ENCODE data around the gene IDUA. TPM values are rescaled to one million over a fixed set of nuclear protein-coding genes. Genes with fewer than 3 reads are reported as not detected.

IDUA gene
- total RNA-seq, 1 donor from 2014 or later: 32.9 TPM

DNA sequence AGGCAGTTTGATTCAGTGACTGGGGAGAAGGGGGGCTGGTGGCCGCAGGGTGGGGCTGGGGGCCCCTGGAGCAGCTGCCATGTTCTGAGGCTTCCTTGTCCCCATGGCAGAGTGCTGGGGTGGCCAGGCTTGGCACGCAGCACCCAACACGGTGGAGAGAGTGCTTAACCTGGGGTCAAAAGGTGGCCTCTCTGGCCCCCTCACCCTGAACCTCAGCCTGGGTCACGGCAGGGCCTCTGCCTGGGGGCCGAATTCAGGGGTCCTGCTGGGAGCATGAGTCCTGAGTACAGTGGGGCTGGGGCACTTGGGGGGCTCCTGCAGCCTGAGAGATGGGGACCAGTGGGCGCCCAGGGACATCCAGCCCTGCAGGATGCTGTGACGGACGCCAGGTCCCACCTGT is 44.5 kb downstream of the IDUA start:
- no peak for DNase-seq
- Mint-ChIP-seq H3K36me3 (ENCODE audit: low read depth) (no peaks in the 10 kb centered on the region), H3K9me3 (no peaks in the 10 kb centered on the region), H3K27ac (no peak overlapping the region), H3K4me1 (peaks cover 5% of the 10 kb centered on the region), H3K4me3 (no peak overlapping the region), H3K27me3 (no peaks in the 10 kb centered on the region)
- intact Hi-C loops (cut with micrococcal nuclease): no loop called here
- TF ChIP-seq, protein P1, sequence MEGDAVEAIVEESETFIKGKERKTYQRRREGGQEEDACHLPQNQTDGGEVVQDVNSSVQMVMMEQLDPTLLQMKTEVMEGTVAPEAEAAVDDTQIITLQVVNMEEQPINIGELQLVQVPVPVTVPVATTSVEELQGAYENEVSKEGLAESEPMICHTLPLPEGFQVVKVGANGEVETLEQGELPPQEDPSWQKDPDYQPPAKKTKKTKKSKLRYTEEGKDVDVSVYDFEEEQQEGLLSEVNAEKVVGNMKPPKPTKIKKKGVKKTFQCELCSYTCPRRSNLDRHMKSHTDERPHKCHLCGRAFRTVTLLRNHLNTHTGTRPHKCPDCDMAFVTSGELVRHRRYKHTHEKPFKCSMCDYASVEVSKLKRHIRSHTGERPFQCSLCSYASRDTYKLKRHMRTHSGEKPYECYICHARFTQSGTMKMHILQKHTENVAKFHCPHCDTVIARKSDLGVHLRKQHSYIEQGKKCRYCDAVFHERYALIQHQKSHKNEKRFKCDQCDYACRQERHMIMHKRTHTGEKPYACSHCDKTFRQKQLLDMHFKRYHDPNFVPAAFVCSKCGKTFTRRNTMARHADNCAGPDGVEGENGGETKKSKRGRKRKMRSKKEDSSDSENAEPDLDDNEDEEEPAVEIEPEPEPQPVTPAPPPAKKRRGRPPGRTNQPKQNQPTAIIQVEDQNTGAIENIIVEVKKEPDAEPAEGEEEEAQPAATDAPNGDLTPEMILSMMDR (IDR thresholded peaks at IDR 0.05): no peak
- ChIA-PET POLR2A (interaction anchor here (1.0 kb wide), 1 partner anchor 10 kb away, joined by 3 read pairs; no protein-coding TSS in a partner anchor), CTCF (no interaction called here)
- no peak for ATAC-seq (ENCODE audit: low read depth)

DNA sequence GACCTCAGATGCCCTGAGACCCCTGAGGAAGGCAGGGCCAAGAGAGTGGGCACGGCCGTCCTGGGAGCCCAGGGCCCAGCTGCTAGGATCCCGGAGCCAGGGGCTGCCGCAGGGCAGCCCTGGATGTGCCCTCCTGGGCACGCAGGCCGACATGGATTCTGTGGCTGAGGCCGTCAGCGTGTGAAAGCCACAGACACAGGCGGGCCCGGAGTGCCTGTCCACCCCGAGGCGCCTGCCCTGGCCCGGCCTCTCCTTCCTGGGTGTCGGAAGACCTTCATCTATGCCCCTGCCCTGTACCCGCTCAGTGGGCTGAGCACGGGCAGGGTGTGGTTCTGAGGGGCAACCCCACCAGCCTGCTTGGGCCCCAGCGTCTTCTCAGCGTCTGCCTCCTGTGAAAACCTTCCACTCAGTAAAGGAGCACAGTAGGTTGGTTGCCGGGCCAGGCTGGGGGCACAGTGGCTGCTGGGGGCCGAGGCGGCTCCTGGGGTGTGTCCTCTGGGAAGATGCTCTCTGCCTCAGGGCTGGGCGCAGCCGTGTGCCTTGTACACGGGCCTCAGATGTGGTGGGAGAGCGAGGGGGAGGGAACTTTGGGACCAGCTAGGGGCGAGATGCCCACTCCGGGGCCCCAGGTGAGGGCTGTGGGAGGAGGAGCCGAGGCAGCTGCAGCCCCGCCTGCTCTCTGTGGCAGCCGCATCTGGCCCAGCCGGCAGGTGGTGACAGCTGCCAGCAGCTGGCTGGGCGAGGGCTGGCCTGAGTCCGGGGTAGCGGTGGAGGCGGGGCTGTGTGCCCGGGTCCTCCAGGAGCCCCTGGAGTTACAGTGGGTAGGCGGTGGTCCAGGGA is 45.3 kb downstream of the IDUA start:
- TF ChIP-seq, protein P1 (IDR thresholded peaks at IDR 0.05): no peak
- H3K27me3 Mint-ChIP-seq: no peaks in the 10 kb centered on the region
- no peak overlapping the region for H3K27ac Mint-ChIP-seq
- intact Hi-C loops (cut with micrococcal nuclease): no loop called here
- CTCF ChIA-PET: no interaction called here
- H3K9me3 Mint-ChIP-seq: no peaks in the 10 kb centered on the region
- DNase-seq (no peak), ATAC-seq (ENCODE audit: low read depth) (peak; percentile 63)
- no peaks in the 10 kb centered on the region for H3K4me1 Mint-ChIP-seq
- POLR2A ChIA-PET: no interaction called here
- no peak overlapping the region for H3K4me3 Mint-ChIP-seq
- H3K36me3 Mint-ChIP-seq (ENCODE audit: low read depth): no peaks in the 10 kb centered on the region

DNA sequence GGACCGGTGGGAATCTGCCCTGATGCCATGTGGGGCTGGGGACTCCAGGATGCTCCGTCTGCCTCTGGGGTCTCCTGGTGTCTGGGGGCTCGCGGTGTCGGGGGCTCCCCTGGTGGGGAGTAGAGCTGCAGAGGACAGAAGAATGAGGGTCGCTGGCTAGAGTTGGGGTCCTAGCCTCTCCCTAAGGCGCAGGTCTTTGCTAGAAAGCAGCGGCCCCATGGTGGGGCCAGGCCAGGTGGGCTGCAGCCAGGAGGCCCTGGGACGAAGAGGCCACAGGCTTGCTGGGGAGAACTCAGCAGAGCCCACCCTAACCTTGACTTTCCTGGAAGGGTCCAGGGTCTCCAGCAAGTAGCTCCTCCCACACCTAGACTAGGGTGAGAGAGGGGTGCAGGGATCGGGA is 46.0 kb downstream of the IDUA start:
- Mint-ChIP-seq H3K4me3 (no peak overlapping the region), H3K9me3 (no peaks in the 10 kb centered on the region), H3K27ac (no peak overlapping the region), H3K36me3 (ENCODE audit: low read depth) (no peaks in the 10 kb centered on the region), H3K27me3 (no peaks in the 10 kb centered on the region), H3K4me1 (no peaks in the 10 kb centered on the region)
- DNase-seq: no peak
- ChIA-PET CTCF (no interaction called here), POLR2A (no interaction called here)
- intact Hi-C loops (cut with micrococcal nuclease): no loop called here
- TF ChIP-seq, protein P1 (IDR thresholded peaks at IDR 0.05): no peak
- no peak for ATAC-seq (ENCODE audit: low read depth)

DNA sequence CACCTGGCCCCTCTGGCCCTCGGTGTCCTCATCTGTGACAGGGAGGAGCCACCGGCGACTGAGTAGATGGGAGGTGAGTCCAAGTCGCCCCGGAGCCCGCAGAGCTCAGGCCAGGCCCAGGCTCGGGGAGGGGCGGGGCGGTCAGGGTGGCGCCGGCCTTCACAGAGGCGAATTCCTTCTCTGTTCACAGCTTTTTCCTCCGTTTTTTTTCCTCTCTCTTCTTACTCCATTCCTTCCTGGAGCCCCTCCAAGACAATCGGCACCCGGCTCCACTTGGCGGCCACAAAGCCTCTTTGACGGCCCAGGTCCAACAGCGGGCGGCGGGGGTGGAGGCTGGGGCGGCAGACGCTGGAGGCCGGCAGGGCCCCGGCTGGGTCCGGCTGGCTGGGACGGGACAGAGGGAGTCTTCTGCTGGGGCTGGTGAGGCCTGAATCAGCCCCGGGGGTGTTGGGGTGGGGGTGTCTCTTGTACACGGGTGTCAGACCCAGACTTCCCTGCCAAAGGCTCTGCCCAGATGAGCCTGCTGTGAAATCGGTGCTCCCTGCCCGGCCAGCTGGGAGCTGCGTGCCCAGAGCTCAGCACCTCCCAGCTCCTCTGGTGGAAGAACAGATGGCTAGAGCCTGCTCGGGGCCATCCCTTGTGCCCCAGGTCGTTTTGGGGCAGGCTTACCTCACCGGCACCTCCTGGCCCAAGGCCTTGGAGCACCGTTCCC is 47.2 kb downstream of the IDUA start:
- TF ChIP-seq, protein P1 (IDR thresholded peaks at IDR 0.05): no peak
- CTCF ChIA-PET: no interaction called here
- no peak for ATAC-seq (ENCODE audit: low read depth)
- H3K4me3 Mint-ChIP-seq: no peak overlapping the region
- POLR2A ChIA-PET: no interaction called here
- no peaks in the 10 kb centered on the region for H3K9me3 Mint-ChIP-seq
- no peaks in the 10 kb centered on the region for H3K36me3 Mint-ChIP-seq (ENCODE audit: low read depth)
- no peaks in the 10 kb centered on the region for H3K27me3 Mint-ChIP-seq
- no peak overlapping the region for H3K27ac Mint-ChIP-seq
- H3K4me1 Mint-ChIP-seq: no peaks in the 10 kb centered on the region
- intact Hi-C loops (cut with micrococcal nuclease): no loop called here
- no peak for DNase-seq

DNA sequence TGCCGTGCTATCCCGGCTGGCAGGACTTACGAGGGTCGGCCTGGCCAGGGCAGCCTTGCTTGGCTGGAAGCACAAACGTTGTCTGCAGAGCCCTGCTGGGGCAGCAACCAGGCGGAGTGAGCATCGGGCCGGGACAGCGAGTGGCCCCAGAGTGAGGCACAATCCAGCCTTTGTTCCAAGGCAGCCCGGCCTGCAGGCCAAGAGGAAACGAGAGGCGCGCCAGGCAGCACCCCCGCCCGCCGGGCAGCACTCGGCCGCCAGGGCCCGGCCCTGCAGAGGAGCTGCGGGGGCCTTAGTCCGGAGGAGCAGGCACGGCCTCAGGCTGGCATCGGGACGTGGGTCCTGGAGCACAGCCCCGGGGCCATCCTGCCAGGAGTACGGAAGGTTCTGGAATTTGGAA is 48.7 kb downstream of the IDUA start:
- Mint-ChIP-seq H3K4me3 (no peak overlapping the region), H3K9me3 (no peaks in the 10 kb centered on the region), H3K4me1 (no peaks in the 10 kb centered on the region), H3K27me3 (no peaks in the 10 kb centered on the region), H3K36me3 (ENCODE audit: low read depth) (no peaks in the 10 kb centered on the region), H3K27ac (no peak overlapping the region)
- ChIA-PET POLR2A (no interaction called here), CTCF (no interaction called here)
- ATAC-seq (ENCODE audit: low read depth): no peak
- TF ChIP-seq, protein P1 (IDR thresholded peaks at IDR 0.05): no peak
- DNase-seq: no peak
- intact Hi-C loops (cut with micrococcal nuclease): no loop called here
